ENCODE data around the gene EIF2AK2. TPM values are rescaled to one million over a fixed set of nuclear protein-coding genes. Genes with fewer than 3 reads are reported as not detected.

The EIF2AK2 gene
- total RNA-seq, 2 experiments from 2014 or later: 43.1 to 49.3 TPM

DNA sequence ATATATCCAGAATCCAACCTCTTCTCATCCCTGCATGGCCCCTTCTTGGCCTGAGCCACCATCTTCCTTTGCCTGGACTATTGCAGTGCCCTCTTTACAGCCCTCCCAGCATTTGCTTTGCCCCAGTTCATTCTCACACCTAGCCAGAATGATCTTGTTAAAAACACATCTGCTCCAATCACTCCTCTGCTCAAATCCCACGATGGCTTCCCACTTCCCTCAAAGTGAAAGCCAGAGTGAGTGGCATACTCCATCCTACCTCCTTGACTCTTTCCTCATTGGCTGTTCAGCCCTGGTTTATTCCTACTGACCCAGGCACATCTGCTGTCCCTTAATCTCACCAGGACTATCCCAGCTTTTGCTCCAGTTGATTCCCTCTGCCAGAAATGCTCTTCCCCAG is 17.0 kb upstream of the EIF2AK2 start:
- Mint-ChIP-seq H3K9me3 (no peaks in the 10 kb centered on the region), H3K27me3 (no peaks in the 10 kb centered on the region), H3K27ac (no peak overlapping the region), H3K36me3 (ENCODE audit: low read depth) (no peaks in the 10 kb centered on the region), H3K4me3 (no peak overlapping the region), H3K4me1 (ENCODE audit: low read depth) (no peaks in the 10 kb centered on the region)
- intact Hi-C loops (cut with micrococcal nuclease): no loop called here
- TF ChIP-seq, protein P1, sequence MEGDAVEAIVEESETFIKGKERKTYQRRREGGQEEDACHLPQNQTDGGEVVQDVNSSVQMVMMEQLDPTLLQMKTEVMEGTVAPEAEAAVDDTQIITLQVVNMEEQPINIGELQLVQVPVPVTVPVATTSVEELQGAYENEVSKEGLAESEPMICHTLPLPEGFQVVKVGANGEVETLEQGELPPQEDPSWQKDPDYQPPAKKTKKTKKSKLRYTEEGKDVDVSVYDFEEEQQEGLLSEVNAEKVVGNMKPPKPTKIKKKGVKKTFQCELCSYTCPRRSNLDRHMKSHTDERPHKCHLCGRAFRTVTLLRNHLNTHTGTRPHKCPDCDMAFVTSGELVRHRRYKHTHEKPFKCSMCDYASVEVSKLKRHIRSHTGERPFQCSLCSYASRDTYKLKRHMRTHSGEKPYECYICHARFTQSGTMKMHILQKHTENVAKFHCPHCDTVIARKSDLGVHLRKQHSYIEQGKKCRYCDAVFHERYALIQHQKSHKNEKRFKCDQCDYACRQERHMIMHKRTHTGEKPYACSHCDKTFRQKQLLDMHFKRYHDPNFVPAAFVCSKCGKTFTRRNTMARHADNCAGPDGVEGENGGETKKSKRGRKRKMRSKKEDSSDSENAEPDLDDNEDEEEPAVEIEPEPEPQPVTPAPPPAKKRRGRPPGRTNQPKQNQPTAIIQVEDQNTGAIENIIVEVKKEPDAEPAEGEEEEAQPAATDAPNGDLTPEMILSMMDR (IDR thresholded peaks at IDR 0.05): no peak
- DNase-seq (no peak), ATAC-seq (no peak)
- ChIA-PET CTCF (no interaction called here), POLR2A (no interaction called here)

DNA sequence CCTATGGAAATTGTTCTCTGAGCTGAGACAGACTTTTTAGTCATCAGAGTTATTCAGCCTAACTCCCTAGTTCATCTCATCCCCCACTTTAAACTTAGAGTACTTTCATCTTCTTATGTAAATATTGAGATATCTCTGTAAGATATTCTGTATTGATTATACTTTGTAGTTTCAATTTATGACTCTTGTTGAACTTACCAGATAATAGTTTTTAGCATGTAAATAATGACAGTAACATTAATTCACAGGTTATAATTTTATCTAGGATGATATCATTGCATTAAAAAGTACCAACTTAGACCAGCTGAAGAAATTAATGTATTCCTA is 14.8 kb upstream of the EIF2AK2 start:
- DNase-seq (no peak), ATAC-seq (no peak)
- Mint-ChIP-seq H3K36me3 (ENCODE audit: low read depth) (no peaks in the 10 kb centered on the region), H3K27ac (no peak overlapping the region), H3K27me3 (no peaks in the 10 kb centered on the region), H3K9me3 (no peaks in the 10 kb centered on the region), H3K4me1 (ENCODE audit: low read depth) (no peaks in the 10 kb centered on the region), H3K4me3 (no peak overlapping the region)
- POLR2A ChIA-PET: no interaction called here
- TF ChIP-seq, protein P1 (IDR thresholded peaks at IDR 0.05): no peak
- intact Hi-C loops (cut with micrococcal nuclease): no loop called here
- CTCF ChIA-PET: no interaction called here

DNA sequence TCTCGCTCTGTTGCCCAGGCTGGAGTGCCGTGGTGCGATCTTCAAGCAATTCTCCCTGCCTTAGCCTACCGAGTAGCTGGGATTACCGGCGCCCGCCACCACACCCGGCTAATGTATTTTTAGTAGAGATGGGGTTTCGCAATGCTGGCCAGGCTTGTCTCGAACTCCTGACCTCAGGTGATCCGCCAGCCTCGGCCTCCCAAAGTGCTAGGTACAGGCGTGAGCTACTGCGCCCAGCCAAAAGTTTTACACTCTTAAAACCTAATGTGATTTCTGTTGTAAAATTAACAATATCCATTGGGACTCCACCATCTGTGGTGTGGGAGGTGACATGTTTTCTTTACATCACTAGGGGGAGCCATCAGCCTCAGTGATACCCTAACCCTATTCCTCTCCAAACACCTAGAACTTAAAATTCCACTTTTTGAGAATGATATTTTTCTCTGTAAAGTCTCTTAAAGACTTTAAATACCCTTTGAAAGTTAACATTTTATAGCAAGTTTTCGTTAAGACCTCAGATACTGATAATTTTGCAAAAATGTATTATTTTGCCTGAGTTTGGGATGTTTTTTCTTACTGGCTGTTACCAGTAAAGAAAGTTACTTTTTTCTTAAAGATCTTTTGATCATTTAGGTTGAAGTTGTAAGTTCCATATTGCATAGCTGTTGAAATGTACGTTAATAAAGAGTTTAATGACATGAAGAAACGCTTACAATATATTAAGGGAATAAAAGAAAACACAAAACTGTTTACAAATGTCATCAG is 11.6 kb upstream of the EIF2AK2 start:
- intact Hi-C loops (cut with micrococcal nuclease): no loop called here
- no peaks in the 10 kb centered on the region for H3K4me1 Mint-ChIP-seq (ENCODE audit: low read depth)
- no peaks in the 10 kb centered on the region for H3K27me3 Mint-ChIP-seq
- TF ChIP-seq, protein P1 (IDR thresholded peaks at IDR 0.05): peak; percentile 85
- H3K36me3 Mint-ChIP-seq (ENCODE audit: low read depth): peaks cover 4% of the 10 kb centered on the region
- ATAC-seq (peak; percentile 75), DNase-seq (peak; percentile 47)
- ChIA-PET CTCF (interaction anchor here (0.7 to 3.0 kb wide), 33 partner anchors 8 to 718 kb away, joined by 3 to 22 read pairs (median 4); partner anchors contain the start of genes CEBPZOS, EIF2AK2 and NDUFAF7), POLR2A (interaction anchor here (2.2 kb wide), 1 partner anchor 12 kb away, joined by 6 read pairs; the partner anchor contains the start of gene EIF2AK2)
- H3K27ac Mint-ChIP-seq: no peak overlapping the region
- no peak overlapping the region for H3K4me3 Mint-ChIP-seq
- H3K9me3 Mint-ChIP-seq: peaks cover 14% of the 10 kb centered on the region

DNA sequence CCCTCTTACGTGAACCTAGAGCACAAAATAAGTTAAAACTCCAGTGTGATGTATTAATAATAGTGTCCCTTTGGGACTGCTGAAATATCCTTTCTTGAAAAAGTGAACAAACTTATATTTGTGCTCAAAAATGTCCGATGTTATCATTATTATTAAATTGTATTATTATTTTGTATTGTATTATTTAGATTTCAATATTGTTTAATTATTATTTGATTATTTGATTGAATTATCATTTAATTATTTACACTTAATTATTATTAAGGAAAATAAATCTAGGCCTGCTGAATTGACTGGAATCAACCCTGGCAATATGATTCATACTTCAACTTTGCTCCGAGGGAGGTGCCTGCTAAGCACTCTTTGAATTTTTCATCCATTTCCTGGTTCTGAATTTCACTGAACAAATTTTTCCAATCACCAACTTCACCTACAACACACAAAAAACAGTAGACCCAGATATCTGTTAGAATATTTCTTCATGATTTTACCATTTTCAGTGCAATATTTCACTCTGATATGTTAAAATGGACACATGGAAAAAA is 10.9 kb upstream of the EIF2AK2 start:
- ChIA-PET CTCF (interaction anchor here (0.8 to 3.0 kb wide), 16 partner anchors 8 to 709 kb away, joined by 3 to 22 read pairs (median 4); partner anchors contain the start of gene EIF2AK2), POLR2A (interaction anchor here (1.0 kb wide), 1 partner anchor 11 kb away, joined by 3 read pairs; the partner anchor contains the start of gene EIF2AK2)
- Mint-ChIP-seq H3K27ac (no peak overlapping the region), H3K27me3 (no peaks in the 10 kb centered on the region), H3K36me3 (ENCODE audit: low read depth) (peaks cover 4% of the 10 kb centered on the region), H3K4me3 (no peak overlapping the region), H3K9me3 (peaks cover 14% of the 10 kb centered on the region), H3K4me1 (ENCODE audit: low read depth) (no peaks in the 10 kb centered on the region)
- no peak for ATAC-seq
- DNase-seq: no peak
- intact Hi-C loops (cut with micrococcal nuclease): no loop called here
- TF ChIP-seq, protein P1 (IDR thresholded peaks at IDR 0.05): no peak

DNA sequence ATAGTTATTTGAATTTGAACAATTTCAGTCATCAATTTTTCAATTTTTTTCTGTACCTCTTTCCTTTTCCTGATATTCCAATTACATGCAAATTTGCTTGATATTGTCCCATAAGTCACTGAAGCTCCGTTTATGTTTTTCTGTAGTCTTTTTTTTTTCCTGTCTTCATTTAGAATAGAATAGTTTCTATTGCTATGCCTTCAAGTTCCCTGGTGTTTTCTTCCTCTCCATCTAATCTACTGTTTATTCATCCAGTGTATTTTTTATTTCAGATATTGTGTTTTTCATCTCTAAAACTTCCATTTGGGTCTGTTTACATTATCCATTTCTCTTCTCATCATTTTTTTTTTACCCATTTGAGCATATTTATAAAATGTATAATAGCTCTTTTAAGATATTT is 8.0 kb upstream of the EIF2AK2 start:
- POLR2A ChIA-PET: interaction anchor here (0.8 kb wide), 1 partner anchor 9 kb away, joined by 3 read pairs; no protein-coding TSS in a partner anchor
- Mint-ChIP-seq H3K36me3 (ENCODE audit: low read depth) (peaks cover 4% of the 10 kb centered on the region), H3K4me1 (ENCODE audit: low read depth) (peaks cover 3% of the 10 kb centered on the region), H3K27ac (no peak overlapping the region), H3K27me3 (no peaks in the 10 kb centered on the region), H3K4me3 (no peak overlapping the region), H3K9me3 (peaks cover 14% of the 10 kb centered on the region)
- intact Hi-C loops (cut with micrococcal nuclease): no loop called here
- ATAC-seq (no peak), DNase-seq (no peak)
- CTCF ChIA-PET: interaction anchor here (0.6 to 1.5 kb wide), 3 partner anchors 22 to 379 kb away, joined by 3 read pairs; no protein-coding TSS in a partner anchor
- TF ChIP-seq, protein P1 (IDR thresholded peaks at IDR 0.05): no peak
